ENCODE data around the gene RPUSD4.

RPUSD4 gene

DNA sequence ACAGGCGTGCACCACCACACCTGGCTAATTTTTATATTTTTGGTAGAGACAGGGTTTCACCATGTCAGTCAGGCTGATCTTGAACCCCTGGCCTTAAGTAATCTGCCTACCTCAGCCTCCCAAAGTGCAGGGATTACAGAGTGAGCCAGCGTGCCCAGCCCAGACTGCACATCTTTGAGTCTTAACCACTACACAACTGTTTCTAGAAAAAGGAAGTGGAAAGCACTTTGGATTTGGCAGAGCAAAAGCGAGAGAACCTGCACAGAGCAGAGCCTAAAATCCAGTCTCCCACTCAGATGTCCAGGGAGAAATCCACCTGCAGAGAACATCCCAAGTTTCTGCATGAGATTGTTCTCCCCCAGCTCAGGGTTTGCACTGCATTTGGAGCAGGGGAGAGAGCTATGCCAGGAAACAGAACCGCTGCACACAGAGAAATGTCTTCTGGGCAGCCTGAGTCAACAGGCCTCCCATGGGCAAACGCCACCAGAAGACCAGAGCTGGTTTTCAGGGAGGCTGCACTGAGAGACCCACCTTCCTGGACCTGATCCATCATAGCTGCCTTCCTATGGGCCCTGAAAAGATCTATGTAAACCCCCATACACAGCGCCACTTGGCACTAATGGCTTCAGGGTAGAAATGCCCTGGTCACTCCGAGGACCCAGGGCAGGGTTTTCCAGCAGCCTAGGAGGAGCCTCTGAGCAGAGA lies 54.0 kb downstream of the RPUSD4 start:
- DNase-seq (ENCODE audit: low read depth) = no peak

DNA sequence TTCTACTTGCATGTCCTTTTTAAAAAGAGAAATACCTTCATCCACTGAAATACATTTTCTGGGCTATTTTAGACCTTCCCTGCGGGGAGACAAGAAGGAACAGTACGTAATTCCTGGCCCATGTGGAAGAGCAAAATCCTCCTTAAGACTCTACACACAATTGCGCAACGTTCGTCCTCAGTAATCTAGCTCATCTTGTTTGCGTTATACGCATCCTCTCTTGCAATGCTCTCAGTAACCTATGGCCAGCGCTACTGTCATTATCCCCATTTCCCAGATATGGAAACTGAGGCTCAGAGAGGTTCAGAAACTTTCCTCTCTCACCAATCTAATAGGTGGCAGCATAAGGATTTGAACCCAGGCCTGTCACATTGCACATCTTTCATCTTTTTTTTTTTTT lies 54.6 kb downstream of the RPUSD4 start:
- DNase-seq (ENCODE audit: low read depth) = no peak

DNA sequence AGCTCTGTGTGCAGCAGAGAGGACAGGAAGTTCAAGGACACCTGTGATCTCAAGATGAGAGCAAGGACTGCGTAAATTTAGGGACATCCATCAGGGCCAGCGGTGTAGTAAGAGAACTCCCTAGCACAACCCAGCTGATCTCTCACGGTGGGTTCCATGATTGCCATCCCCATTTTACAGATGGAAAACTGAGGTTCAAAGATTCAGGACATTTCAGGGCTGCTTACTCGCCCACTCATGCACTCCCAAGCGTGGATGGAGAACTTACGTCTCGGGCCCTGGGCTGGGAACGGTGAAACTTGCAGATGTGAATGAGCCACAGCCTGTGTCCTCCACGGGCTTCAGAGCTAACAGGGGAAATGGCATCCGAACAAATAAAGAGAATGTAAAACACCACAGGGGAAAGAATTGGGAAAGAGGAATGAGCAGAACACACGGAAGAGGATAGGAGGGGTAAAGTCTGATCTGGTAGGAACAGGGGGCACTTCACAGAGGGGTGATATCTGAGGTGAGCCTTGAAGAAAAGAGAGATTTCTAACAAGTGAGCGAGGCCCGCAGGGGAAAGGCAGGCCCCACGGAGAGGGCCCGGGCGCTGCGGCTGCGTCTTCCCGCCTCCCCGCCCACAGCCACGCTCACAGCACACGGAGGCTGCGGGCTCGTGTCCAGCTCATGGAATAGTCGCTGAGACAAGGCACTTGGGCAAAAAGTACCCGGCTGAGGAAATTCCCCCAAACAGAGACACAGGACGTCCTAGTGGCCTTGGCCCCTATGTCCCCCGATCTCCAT lies 55.9 kb downstream of the RPUSD4 start:
- no peak for DNase-seq (ENCODE audit: low read depth)

DNA sequence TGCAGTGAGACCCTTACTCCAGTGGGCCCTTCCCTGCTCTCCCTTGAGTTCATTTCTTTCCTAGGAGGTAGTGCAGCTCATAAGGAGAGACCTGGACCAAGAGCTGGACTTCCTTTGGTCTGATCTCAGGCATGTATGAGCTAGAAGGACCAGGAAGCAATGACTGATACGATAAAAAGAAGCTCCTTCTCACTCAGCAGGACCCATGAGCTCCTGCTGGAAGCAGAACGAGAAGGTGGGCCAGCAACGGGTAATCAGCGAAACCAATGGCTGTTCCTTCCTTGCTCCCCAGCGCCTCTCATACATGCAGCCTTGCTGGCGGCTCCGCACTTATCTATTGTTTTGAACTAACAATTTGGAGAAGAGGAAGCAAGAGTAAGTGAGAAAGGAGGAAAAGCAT lies 56.8 kb downstream of the RPUSD4 start:
- DNase-seq (ENCODE audit: low read depth) = no peak

DNA sequence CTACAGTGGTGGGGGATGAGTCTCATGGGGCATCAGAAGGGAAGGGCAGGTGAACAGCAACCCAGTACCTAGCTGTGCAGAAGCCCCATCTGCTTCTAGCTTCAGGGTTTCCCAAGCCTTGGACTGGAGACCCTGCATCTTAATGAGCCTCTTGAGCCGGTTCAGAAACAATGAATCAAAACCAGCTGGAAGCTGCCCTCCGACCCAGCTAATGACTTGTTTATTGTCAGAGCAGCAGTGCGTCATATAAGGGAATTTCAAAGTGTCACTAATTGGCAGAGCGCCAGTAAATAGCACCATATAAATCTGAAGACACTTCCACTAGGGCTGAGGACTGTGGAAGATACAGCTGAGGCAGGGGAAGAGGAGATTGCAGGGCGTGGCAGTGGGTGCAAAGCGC lies 57.5 kb downstream of the RPUSD4 start:
- no peak for DNase-seq (ENCODE audit: low read depth)

DNA sequence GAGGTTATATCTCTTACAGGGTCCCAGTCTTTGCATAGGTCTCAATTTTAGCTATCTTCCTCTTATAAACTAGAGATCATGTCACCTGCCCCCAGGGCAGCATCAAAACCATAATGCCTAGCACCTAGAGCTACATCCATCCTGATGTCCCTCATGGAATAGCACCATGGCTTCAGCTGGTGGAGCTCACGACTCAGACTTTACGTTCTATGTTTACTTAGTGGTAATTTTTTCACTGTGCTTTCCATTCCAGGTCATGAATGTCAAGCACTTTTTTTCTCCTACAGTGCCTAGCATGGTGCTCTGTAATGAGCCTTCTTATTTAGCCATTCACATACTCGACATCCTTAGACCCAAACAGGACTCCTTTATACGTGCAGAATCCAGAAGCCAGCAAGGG lies 58.4 kb downstream of the RPUSD4 start:
- DNase-seq (ENCODE audit: low read depth) = no peak

DNA sequence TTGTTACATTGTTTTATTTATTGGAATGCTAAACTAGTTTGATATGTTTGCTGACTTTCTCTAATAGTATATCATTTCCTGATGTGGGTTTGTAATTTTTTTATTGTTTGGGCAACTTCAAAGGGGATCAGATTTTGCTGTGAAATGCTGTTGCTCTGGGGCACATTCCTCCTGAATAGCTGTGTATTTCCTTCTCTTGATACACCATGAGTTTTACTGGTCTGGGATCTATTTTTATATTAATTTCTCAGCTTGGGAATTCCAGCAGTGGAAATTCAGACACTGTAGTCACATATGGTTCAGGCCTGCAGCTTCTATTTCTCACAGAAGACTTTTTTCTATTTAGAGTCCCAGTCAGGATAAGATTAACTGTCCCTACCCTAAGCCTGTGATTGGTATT lies 58.9 kb downstream of the RPUSD4 start:
- no peak for DNase-seq (ENCODE audit: low read depth)

DNA sequence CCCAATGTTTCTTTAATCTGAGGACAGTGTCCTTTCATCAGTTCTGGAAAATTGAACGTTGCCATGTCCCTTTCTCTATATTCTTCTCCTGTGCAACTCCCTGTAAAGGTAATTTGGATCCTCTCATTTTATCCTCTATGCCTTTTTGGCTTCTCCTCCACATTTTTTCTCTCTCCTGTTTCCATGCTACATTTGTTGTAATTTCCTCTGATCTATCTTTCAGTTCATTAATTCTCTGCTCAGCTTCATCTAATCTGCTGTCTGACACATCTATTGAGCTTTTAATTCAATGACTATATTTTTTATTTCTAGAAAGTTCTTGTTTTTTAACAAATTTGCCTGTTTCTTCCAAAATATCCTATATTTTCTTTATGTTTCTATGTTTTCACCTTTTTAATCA lies 59.3 kb downstream of the RPUSD4 start:
- no peak for DNase-seq (ENCODE audit: low read depth)
